ENCODE measurements around the gene TMEM50A.
"Not testable (repeated sequence)": the region's sequence is repeated elsewhere in the genome, so short reads cannot be mapped to it uniquely, and the experiment has no call there.

The TMEM50A gene

GRCh38 chr1:25337483-25338187, 499 bp upstream of the TMEM50A start:
- not testable (repeated sequence) for DNase-seq

- peak; percentile 62 to 65 for DNase-seq
Measured at GRCh38 chr1:25338986-25339385, 852 bp downstream of the TMEM50A start.

GRCh38 chr1:25341746-25342145, 3.6 kb downstream of the TMEM50A start:
- no peak for DNase-seq

GRCh38 chr1:25342846-25343245, 4.7 kb downstream of the TMEM50A start:
- no peak for DNase-seq

- DNase-seq: no peak
Measured at GRCh38 chr1:25343872-25344271, 5.7 kb downstream of the TMEM50A start.

GRCh38 chr1:25347556-25347955, 9.4 kb downstream of the TMEM50A start:
- DNase-seq: no peak

GRCh38 chr1:25349606-25350005, 11.5 kb downstream of the TMEM50A start:
- no peak for DNase-seq

GRCh38 chr1:25355841-25356395, 17.8 kb downstream of the TMEM50A start:
- DNase-seq: no peak

- DNase-seq: no peak
Measured at GRCh38 chr1:25356441-25356840, 18.3 kb downstream of the TMEM50A start.

- no peak for DNase-seq
Measured at GRCh38 chr1:25356848-25357247, 18.7 kb downstream of the TMEM50A start.

- no peak for DNase-seq
Measured at GRCh38 chr1:25360596-25361581, 22.8 kb downstream of the TMEM50A start.

GRCh38 chr1:25361901-25362300, 23.8 kb downstream of the TMEM50A start:
- DNase-seq: no peak

GRCh38 chr1:25362634-25363559, 24.8 kb downstream of the TMEM50A start:
- DNase-seq: not testable (repeated sequence)

GRCh38 chr1:25369241-25369640, 31.1 kb downstream of the TMEM50A start:
- DNase-seq: no peak

GRCh38 chr1:25369691-25370271, 31.6 kb downstream of the TMEM50A start:
- DNase-seq: not testable (repeated sequence)

GRCh38 chr1:25371757-25372156, 33.6 kb downstream of the TMEM50A start:
- DNase-seq: not testable (repeated sequence)

GRCh38 chr1:25378367-25378766, 40.2 kb downstream of the TMEM50A start:
- not testable (repeated sequence) for DNase-seq

- not testable (repeated sequence) for DNase-seq
Measured at GRCh38 chr1:25382543-25382942, 44.4 kb downstream of the TMEM50A start.

GRCh38 chr1:25383090-25383489, 45.0 kb downstream of the TMEM50A start:
- not testable (repeated sequence) for DNase-seq

- not testable (repeated sequence) for DNase-seq
Measured at GRCh38 chr1:25383875-25384274, 45.7 kb downstream of the TMEM50A start.

GRCh38 chr1:25387096-25387495, 49.0 kb downstream of the TMEM50A start:
- not testable (repeated sequence) for DNase-seq

- DNase-seq: not testable (repeated sequence)
Measured at GRCh38 chr1:25388691-25389090, 50.6 kb downstream of the TMEM50A start.
